Activated CD4-positive, CD25-positive, alpha-beta regulatory T cell (primary cell): Measurements from ENCODE around the gene ARL8B.

Experiments used
- DNase-seq, 4 experiments: peaks; one replicate each; lab custom pipeline; 2025; lab: John Stamatoyannopoulos, UW

ARL8B gene

DNA sequence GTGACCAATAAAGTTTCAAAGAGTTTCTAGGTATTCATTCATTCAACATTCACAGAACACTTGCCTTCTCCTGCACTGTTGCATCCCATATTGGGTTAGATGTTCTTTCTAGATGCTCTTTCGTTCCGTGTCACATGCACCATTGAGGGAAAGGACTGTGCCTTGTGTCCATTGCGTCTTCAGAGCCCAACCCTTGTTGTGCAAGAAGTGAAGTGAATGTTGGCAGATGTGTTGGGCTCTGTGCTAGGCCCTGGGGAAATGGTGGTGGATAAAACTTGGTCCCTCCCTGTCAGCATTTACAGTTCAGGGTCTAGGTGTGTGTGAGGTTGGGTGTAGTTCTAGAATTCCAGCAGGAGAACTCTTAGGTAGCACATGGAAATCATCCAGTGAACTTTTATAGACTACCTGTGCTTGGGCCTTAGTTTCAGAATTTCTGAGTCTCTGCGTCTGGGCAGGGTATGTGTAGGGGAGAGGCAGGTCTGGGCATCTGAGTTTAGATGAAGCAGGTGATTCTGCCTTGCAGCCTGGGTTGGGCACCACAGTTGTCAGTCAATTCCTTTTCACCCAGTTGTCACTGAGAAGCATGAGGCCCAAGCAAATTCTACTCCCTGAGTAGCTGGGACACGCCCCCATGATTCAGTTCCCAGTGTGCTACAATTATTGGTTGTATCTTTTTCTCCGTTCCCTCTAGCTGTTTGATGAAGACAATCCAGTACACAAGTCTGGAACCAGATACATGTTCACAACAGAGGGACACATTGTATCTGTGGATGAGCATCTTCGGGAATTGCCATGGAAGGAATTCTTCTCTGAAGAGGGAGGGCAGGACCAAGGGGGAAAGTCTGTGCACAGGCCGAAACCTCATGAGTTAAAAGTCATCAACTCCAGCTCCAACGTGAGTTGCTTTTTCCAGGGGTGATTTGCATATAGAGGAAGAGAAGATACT, 90.8 kb downstream of the ARL8B start:
- DNase-seq, result no peak

DNA sequence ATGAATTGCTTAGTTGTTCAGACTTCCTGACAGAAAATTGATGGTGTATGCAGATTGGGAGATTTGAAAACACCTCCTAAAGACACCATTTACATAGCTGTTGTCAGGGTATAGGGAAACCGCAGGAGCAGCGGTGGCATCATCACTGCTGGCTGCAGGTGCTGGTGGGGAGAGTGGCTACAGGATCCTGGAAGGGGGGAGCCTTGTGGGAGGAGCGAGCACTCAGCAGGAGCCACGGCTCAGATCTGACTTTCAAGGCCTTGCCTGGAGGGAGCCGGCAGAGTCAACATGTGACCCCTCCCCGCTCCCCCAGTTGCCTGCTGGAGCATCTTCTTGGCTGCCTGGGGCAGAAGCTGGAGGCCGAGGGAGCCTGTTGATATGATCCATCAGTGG, 91.5 kb downstream of the ARL8B start:
- no peak for DNase-seq

DNA sequence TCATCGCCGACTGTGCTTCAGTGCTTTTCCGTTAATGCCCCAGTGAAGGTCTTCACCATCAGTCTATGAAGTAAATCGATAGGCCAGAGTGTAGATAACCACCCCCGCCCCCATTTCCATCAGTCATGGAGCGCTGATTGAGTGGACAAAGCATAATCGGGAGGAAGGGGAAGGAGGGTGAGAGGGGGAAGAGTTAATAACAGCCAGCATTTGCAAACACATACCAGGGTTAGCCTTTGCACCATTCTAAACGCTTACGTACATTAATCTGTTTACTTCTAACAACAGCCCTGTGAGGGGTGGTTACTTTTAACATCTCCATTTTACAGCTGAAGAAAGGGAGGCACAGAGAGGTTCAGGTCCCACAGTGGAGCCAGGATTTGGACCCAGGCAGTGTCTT, 92.3 kb downstream of the ARL8B start:
- no peak for DNase-seq

DNA sequence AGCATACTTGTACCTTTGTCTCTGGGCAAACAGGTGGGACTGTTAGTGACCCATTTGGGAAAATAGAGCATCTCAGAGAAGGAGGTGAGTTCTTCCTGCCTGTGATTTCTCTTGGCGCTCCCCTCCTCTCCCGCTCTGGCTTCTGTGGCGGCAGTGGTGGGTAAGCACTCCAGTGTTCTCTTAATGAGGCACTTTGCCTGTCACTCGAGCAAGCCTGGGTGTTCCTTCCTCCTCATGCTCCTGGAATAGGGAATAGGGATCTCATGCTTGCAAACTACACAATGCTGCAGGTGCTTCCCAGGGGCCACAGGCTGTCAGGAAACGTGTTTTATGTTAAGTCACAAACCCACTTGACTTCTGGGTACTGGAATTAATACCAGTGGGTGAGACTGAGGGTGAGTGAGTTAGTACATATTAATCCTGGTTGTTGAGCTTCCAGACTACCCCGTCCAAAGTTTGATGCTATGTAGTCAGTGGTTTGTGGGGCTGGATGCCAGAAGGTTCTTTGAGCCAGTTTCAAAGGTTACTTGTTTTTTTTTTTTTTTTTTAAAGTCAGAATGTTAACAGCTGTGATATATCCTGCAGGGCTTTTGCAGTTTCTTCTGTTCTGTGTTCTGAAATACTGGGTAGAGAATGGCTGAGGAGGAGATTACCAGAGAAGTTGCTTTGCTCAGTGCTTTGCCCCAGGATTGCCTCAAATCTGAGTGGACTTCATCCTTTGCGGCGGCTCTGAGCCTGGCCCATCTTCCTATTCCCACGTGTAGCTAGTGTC, 95.9 kb downstream of the ARL8B start:
- no peak for DNase-seq

DNA sequence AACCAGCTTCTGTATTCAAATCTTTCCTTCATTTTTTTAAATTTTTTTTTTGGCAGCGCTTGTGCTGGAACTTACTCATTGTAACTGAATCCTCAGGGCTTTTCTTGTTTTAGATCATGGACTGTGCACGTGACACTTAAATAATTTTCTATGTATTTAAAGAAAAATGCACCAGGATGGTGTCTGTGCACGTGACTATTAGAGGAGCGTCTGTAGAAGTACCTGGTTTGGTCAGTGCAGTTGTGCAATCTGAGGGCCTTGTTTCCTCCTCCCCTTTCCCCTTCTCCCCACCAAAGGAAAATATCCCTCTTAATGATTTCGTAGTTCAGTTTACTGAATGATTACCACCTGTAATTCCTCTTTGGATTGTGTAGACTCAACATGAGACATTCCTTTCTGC, 96.7 kb downstream of the ARL8B start:
- DNase-seq, result no peak

DNA sequence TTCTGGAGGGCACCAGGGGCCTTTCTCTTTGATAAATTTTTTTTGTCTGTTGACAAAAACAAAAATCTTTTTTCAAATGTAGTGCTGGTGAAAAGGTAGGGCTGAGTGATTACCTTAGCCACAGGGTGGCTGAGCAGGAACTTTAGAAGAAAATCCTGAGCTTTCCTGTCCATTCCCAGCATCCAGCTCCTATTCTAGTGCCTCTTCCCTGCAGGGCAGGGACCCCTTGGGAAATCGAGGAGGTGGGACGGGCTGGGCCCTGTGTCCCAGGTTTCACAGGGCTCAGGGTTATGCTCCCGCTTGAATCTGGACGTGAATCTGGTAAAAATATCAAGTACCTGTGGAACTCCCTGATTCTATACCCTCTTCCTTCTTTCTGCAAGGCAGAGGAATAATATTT, 97.1 kb downstream of the ARL8B start:
- no peak for DNase-seq

DNA sequence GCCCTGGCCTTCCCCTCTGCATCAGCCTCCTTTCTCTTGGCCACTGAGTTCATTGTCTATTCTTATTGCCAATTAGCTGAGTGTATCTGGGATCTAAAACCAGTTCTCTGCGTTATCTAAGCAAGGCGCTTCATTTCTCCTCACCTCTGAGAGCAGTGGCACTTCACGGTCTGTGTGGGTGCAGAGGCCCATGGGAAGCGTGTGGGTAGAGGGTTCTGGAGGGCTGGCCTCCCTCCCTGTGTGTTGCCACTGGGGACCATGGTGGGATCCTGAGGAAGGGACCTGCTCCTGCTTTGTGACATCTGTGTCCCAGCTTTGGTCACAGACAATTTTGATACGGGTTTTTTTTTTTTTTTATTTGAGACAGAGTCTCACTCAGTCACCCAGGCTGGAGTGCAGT, 98.1 kb downstream of the ARL8B start:
- no peak for DNase-seq

DNA sequence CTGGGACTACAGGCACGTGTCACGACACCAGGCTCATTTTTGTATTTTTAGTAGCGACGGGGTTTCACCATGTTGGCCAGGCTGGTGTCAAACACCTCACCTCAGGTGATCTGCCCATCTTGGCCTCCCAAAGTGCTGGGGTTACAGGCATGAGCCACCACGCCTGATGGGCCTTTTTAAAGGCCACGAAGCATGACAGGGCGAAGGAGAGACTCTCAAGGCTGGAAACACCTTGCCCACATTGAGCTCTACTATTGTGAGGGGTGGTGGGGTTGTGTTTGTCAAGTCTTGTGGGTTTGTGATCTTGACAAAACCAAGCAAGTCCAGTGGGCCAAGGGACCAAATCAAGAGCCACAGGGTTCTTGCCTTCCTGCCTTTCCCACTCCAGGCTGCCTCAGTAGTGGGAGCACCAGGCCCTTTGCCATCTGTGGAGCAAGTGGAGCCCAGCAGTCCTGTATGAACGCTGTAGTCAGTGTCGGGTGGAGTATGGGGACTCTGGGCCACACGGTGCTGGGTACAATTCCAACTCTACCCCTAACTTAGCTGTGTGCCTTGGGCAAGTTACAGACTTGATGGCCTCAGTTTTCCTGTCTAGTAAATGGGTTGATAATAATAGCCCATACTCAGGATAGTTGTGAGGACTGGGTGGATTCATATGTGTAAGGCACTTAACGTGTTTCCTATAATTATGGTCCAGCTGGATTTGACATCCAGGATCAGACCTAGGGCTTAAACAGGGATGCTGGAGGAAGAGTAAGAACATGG, 98.8 kb downstream of the ARL8B start:
- DNase-seq, result no peak

DNA sequence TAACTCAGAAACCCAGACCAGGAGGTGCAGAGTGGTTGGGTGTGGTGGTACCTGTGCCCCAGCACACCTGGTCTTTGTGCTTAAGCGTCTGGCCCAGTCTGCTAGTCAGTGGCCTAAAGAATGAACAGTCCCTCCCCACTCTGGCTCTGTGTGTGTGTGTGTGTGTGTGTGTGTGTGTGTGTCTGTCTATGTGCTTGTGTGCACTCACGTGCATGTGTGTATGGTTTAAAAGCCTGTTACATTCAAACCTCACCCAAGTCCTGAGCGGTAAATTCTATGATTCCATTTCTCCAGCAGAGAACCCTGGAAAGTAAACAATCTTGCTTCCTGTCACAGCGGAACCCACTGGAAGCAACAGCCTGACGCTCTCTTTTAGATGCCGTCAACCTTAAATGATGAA, 99.6 kb downstream of the ARL8B start:
- no peak for DNase-seq

DNA sequence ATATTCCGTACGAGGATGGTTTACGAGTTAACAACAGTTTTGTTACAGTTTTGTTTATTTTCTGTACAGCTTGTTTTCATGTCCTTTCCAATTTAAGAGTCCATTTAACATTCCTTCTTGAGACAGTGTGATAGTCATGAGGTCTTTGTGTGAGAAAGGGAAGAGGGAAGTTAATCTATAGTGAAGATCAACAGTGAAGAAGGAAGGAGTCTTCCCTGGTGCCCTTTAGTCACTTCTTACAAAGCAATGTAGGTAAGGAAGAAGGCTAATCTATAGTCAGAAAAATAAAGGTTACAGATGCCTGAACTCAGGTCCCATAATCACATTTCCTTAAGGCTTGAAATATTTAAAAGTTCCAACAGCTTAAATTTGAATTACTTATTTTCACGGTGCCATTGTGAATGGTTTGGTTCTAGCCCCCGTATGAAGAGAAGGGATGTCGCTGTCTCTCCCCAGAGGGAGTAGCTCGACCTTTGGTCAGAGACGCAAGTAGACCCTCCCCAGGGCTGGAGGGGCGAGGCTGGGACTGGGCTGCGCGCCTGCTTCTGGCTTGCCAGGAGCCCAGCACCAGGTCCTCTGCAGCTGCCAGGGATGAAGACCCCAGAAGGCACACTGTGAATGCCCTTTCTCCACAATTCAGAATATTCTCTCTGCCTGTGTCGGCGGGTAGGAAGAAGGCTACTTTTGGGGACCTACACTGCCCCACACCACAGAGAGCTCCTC, 100.4 kb downstream of the ARL8B start:
- no peak for DNase-seq

DNA sequence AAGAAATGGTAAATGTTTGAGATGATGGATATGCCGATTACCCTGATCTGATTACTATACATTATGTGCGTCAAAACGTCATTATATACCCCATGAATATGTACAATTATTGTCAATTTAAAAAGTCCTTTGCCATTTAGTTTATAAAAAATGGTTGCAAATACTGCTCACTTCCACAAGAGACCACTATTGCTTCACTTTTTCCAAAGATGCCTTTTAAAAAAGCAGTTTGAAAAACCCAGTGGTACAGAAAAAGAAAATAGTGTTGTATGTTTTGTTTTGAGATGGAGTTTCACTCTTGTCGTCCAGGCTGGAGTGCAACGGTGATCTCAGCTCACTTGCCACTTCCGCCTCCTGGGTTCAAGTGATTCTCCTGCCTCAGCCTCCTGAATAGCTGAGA, 104.7 kb downstream of the ARL8B start:
- no peak for DNase-seq

DNA sequence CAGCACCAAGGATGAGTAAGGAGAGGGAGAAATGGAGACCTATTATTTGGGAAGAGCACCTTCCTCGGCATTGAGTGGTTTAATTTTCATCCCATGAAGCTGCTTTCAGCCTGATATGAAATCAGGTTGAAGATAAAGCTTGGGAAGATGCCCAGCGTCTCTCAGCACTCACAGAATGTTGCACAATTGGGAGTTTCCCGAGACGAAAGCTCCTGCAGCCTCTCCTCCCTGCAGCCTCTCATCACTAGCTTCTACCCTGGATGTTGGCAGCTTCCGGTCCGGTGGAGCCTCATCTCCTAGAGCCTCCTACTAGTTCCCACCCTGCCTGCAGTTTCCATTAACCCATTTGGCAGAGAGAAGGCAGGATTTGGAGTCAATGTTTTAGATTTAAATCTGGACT, 105.7 kb downstream of the ARL8B start:
- DNase-seq, result no peak

DNA sequence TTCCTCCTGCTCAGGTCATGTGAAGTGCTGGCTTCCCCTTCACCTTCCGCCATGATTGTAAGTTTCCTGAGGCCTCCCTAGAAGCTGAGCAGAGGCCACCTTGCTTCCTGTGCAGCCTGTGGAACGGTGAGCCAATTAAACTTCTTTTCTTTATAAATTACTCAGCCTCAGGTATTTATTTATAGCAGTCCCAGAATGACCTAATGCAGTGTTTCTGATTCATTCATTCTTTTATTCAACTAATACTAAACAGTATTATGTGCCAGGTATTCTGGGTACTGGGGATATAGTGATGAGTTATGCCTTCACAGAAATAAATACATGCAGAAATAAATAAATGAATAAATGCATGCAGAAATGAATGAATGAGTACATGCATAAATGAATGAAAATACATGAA, 107.3 kb downstream of the ARL8B start:
- no peak for DNase-seq
